OCI-LY3 (cell line): ENCODE results near the gene MRPL50.

Experiments used
- EZH2phosphoT487 ChIP-seq: fragments of 200-600 bp; shearing (Covaris generic); IDR thresholded peaks from 2 replicates; pipeline ENCODE4 v1.6.1; 2018; ENCODE audit warnings: antibody characterized with exemption, mixed run types, low read depth
- TF ChIP-seq, protein P1 (sequence below): fragments of 200-600, 300-600 bp; sonication (generic); IDR thresholded peaks from 2 replicates; pipeline ENCODE4 v1.5.1; 2014; ENCODE audit warnings: antibody characterized with exemption, low read length, low read depth

DNA sequence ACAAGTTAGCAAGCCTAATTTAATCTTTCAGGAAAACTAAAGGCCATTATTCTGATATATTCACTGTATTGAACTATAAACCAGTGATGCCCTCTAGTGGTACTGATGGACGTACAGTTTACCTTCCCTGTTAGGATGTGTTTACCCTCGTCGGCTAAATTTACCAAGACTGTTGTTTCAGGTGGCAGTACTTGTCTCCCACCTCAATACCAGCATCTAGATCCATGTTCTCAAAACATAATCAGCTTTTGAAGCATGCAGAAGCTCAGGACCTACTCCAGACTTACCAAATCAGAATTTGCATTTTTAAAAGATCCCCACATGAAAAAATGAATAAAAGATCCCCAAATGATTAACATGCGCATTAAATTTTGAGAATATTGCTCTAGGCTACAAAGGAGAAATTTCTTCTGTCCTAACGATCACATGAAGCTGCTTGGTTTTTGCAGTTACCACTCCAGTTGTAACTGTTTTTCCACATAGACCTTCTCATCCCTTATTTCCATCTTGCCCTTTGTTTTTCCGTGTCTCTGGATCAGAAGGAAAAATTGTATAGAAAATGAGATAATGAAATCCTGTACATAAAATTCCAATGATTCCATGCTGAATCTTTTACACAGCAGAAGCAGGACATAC, 10.4 kb downstream of the MRPL50 start:
- TF ChIP-seq, protein P1, sequence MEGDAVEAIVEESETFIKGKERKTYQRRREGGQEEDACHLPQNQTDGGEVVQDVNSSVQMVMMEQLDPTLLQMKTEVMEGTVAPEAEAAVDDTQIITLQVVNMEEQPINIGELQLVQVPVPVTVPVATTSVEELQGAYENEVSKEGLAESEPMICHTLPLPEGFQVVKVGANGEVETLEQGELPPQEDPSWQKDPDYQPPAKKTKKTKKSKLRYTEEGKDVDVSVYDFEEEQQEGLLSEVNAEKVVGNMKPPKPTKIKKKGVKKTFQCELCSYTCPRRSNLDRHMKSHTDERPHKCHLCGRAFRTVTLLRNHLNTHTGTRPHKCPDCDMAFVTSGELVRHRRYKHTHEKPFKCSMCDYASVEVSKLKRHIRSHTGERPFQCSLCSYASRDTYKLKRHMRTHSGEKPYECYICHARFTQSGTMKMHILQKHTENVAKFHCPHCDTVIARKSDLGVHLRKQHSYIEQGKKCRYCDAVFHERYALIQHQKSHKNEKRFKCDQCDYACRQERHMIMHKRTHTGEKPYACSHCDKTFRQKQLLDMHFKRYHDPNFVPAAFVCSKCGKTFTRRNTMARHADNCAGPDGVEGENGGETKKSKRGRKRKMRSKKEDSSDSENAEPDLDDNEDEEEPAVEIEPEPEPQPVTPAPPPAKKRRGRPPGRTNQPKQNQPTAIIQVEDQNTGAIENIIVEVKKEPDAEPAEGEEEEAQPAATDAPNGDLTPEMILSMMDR = peak; percentile 74
- TF ChIP-seq EZH2phosphoT487 = no peak
